Measurements from ENCODE around the gene CCDC85C.

The CCDC85C gene

DNA sequence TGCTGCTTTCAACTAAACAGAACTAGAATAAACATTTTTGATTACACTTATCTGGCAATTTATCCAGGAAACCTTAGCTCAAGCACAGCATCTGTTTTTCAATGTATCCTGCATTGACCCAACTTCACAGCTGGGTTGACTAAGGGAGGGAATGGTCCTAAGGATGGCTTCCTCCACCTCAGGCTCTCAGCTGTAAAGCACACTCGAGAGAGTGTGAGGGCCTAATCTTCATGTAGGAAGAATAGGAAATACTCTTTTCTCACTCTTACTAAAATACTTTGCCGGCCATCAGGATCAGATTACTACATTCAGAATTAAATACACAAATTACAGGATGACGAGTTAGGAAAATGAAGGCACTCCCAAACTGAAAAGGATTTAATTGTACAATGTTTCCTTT lies 130.5 kb downstream of the CCDC85C start:
- no peak for DNase-seq (ENCODE audit: low spot score)

DNA sequence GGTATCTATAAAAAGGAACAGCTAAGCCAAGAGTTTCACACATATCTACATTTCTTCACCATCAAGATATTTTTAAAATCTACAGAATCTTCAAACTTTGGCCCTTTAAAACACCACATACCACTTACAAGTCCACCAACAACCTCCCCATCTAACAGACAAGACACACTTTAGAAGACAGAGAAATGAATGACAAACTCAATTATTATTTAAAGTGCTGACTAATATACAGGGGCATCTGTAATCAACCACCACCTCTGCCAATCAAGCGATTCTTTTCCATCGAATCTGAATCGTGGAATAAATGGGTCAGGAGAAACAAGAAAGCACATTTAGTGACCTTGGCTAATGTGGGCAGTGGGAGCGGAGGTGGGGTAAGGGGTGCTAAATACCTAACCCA lies 131.1 kb downstream of the CCDC85C start:
- DNase-seq (ENCODE audit: low spot score): no peak

DNA sequence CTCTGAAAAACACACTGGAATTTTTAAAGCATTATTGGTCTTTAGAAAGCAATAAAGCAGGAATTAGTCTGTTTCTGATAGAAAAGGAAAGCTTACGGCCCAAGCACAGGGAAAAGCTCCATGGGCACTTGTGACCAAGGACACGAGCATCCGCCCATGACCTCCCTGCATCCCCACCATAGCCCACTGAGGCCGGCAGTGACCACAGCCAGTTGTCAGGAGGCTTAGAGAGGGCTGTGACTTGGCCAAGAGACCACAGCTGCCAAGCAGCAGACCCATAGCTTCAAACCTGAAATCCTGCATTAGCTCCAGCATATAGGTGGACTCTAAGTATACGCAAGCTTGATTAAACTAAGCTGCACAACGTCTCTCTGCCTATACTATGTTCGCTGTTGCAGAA lies 132.3 kb downstream of the CCDC85C start:
- no peak for DNase-seq (ENCODE audit: low spot score)

DNA sequence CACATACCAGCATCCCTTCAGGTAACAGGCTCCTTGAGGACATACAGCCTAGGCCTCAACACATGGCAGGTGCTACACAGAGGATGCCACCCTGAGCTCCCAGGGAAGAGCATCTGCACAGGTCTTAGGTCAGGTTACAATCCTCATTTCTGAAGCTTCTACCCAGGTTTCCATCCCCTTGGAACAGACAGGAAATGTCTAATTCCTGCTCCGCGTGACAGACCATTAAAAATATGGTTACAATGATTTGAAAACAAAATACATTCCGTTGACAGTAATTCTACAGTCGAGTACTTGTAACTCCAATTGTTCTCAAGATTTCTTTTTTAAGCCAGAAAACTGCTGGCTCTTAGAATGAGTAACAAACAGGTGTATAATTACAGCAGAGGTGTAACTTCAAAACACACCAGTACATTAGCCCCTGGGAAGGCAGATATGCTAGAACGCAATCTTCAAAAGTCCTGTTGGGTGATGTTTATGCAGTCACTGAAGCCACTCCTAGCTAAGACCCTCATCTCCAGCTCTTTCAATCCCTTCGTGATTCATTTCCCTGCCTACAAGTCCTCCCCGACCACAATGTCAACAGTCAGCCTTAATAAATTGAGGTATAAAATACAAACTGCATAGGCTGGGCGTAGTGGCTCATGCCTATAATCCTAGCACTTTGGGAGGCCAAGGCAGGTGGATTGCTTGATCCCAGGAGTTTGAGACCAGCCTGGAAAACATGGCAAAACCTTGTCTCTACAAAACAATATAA lies 135.0 kb downstream of the CCDC85C start:
- no peak for DNase-seq (ENCODE audit: low spot score)

DNA sequence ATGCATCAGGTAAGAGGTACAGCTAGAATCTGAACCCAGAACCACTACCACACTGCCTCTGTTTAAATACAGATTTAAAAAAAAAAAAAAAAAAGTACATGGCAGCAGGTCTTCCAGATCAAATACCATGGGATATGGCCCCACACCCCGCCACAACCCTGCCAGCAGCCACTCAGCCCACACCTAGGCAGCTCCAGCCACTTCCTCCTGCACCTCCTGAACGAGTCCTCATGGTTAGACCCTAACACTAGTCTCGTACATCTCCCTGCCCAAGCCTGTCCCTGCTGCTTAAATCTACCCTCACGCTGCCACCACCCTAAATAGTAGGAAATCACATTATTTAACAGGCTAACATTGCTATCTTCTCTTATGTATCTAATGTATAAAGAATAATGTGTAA lies 135.9 kb downstream of the CCDC85C start:
- DNase-seq (ENCODE audit: low spot score): no peak

DNA sequence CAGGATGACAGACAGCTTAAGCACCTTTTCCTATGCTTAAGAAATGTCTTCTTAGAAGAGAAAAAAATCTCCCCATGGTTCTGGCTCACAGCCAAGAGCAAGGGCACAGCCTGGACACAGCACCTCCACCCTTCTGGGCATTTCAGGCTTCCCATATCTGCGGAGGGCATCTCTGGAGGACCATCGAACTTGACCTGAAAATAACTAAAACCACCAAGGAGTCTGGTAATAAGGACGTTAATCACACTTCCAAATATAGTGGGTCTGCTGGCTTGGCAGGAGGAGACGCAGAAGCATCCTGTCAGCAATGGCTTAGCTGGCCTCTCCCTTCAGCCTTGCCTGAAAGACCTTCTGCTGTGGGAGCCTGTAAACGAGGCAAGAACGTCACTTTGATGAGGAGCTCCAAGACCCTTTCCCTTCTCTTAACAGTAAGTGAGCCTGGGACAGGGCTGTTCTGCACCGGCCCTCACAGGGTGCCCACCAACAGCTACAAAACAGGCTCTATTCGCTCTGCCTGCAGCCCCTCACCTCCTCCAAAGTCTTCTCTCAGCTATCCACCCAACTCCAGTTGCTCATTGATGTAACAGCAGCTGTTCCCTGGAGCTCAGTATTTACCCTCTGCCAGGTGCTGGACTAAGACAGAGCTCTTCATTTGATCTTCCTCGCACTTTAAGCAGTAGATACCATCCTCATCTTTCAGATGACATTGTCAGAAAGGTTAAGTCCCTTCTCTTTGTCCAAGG lies 136.5 kb downstream of the CCDC85C start:
- DNase-seq (ENCODE audit: low spot score): no peak

DNA sequence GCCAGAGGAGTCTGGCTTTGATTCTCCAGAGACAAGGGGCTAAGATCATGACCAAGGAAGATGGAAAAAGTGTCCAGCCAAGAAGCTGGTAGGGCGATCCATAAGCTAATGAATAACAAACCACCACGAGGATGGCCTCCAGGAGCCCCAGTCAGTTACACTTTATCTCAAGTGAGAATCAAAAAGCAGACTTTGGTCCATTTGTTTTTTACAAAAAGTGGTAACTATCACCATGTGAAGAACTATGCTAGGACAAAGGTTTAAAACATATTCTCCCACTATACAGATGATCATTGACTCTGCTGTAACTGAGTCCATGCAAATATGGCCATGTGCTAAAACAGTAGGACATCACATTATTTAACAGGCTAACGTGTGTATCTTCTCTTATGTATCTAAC lies 137.2 kb downstream of the CCDC85C start:
- DNase-seq (ENCODE audit: low spot score): no peak

DNA sequence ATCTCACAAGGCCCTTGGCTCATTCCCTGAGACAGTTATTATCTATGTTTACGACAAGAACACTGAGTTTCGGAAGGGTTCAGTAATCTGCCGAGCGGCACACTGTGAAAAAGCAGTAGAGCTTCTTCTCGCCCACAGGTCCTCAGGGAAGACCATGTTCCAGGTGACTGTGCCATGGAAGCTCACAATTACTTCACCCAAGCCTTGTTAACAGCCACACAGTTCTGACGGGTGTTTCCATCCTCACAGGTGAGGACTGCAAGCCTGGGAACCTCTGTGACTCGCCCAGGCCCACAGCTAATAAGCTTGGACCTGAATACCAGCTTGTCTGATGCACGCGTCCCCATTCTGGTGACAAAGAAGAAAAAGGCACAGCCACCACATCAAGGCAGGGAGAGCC lies 138.7 kb downstream of the CCDC85C start:
- no peak for DNase-seq (ENCODE audit: low spot score)

DNA sequence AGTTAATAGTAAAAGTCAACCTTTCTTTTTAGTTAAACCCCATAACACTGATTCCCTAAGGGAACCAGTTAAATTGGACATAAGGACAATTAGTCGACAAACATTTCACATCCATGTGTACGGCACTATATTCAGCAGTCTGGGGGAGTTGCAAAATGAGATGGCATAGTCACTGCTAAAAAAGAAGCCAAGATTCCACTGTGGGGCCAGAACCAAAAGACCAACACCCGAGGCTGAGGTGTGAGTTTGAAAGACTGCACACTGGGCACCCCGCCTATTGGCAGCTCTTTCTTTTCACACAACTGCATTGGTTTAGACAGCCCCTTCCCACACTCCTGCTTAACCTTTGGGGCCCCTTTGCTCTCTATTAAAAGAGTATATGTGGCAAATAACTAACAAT lies 140.0 kb downstream of the CCDC85C start:
- no peak for DNase-seq (ENCODE audit: low spot score)

DNA sequence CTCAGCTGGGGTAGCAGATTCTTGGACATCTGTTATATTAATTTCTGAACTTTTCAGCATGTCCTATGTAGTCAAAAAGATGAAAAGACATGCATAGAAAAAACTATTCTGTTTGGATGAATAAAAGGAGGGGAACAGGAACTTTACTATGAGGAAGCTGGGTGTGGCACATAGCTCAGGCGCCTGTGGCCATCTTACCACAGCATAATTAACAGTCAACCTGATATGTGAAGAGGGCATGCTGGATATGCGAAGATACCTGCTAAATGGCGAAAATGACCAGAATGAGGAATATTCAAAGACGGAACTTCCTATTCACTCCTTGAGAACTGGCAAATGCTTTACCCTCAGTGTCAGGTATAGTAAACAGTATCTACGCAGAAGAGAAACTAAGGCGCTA lies 141.8 kb downstream of the CCDC85C start:
- DNase-seq (ENCODE audit: low spot score): no peak

DNA sequence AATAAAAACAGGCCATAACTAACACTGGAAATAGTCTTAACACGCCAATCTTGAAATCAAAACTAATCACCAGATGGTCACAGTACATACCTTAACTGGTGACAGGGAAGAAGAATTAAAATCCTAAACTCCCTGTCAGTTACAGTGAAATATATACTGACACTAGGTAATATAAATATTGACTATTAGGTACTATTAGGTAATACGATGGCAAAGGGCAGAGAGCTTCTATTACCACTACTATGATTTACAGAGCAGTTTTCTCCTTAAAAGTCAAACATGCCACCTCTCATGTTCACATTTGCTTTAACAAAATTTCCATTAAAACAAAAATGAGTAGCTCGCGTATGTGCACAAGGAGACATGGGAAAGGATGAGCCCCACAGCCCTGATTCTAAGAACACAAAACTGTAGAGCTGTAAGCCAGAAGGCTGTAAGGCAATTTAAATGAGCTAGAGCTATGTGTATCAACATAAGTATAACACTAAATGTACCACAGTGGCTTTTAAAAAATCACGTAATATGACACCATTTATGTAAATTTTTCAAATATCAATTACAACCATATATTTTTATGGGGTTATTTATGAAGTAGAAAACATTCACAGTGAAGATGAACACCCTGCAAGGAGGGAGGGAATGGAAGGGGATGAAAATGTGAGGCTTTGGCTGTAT lies 142.5 kb downstream of the CCDC85C start:
- no peak for DNase-seq (ENCODE audit: low spot score)

DNA sequence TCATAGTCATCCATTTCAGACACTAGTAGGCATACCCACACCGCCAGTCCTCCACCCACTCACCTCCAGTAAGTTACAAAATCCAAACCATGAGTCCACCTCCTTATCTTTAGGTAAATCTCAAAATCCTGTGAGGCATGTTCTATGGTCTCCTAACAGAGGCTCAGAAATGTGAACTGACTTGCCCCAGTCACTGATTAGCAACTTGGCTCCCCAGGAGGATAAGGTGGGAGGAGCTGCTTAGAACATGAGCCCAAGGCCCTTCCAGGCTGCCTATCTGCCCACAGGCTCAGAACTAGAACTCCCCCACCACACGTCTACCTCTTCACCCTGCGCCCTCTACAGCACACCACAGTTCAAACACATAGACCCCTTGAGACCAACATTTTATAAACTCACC lies 143.2 kb downstream of the CCDC85C start:
- no peak for DNase-seq (ENCODE audit: low spot score)

DNA sequence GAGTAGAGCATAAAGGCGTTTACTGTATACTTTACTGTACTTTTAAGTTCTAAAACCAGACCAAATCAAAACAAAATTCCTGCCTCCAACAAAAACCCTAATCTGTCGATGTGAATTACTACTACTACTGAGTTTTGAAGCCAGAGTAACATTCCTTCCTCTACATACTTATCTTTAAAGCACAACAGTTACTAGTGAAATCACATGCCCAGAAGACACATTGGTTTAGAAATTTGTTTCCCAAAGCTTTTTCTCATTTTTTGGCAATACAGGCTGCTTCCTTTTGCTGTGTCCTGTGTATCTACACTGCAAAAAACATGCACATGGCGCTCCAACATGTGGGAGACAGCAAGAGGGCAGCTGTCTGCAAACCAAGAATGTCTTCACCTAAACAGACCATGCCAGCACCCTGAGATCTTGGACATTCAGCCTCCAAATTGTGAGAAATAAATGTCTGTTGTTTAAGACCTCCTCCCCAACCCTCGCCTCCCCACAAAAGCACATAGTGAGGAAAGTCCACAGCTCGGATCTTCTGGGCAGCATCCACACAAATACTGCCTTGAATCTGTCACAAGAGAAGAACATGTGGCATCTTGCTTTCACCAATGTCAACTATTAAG lies 144.4 kb downstream of the CCDC85C start:
- no peak for DNase-seq (ENCODE audit: low spot score)

DNA sequence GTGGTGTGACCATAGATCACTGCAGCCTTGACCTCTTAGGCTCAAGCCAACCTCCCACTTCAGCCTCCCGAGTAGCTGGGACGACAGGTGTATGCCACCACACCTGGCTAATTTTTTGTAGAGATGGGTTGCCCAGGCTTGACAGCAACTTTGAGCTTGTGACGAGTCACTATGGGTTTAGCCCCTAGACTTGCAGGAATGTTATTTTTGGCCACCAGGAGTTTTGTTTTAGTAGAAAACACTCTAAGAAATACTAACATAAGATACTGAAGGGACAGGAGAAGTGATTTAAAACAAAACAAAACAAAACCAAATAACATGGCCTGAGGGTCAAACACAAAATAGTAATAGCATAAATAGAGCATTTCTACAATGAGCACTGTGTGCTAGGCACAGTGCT lies 149.8 kb downstream of the CCDC85C start:
- no peak for DNase-seq (ENCODE audit: low spot score)

DNA sequence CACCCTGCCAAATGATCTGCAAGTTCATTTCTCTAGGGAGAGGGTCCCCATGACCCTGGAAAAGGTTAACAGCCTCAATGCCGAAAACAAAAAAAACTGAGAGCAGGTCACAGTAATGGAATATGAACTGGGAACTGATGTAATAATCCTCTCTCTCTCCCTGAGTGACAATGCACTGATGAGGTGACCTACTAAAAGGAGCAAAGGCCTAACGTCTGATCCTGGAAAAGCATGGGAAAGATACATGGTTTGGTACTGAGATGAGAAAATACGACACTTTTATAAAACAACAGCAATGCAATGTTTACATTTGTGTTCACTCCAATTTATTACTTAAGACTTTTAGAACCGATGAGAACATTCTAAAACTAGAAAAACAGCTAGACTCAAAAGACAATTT lies 151.0 kb downstream of the CCDC85C start:
- DNase-seq (ENCODE audit: low spot score): no peak

DNA sequence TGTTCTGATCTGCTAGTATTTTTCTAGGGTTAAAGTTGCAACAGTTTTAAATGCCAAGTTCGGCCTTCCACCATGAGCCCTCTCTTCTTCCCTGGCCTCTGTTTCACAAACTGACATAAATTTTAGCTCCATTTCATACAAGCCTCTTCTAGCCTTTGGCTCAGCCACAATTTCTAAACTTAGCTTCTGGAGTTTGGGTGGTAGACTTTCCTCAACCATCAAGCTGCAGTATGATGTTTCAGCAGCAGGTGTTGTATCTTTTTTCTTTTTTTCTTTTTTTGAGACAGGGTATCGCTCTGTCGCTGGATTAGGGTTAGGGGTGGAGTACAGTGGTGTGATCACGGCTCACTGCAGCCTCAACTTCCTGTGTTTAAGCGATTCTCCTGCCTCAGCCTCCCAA lies 152.8 kb downstream of the CCDC85C start:
- DNase-seq (ENCODE audit: low spot score): no peak

DNA sequence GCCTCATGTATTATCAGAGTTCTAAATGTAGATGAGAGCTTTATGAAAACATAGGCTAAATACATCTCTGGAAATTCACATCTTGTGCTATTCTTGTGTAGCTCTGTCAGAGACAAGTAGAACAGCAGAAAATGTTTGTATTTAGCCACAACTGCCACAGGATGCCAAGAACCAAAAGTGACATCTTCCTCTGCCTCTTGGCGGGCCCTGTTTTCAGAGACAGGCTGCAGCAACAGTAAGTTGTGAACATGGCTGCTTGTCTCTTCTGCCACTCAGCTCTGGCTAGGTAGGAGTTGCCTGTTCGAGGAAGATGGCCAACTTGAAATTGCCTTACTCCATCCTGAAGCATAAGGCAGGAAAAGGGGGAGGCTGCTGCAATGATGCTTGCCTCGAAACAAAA lies 153.7 kb downstream of the CCDC85C start:
- peak; percentile 38 for DNase-seq (ENCODE audit: low spot score)

Data from Ammon's horn (tissue), 1 donor.